Endodermal cell (in vitro differentiated cells): Measurements from ENCODE around the gene IHH. TPM values are rescaled to one million over a fixed set of nuclear protein-coding genes. Genes with fewer than 3 reads are reported as not detected.

Experiments used
- DNase-seq: peaks from one replicate; pipeline ENCODE4 v3.0.0-alpha.2; 2017
- H3K27ac ChIP-seq: 2 replicates; pipeline ENCODE4 v1.5.1; 2013; ENCODE audit warnings: mild to moderate bottlenecking, low read depth, low read length, moderate library complexity
- H3K27me3 ChIP-seq: 2 replicates; pipeline ENCODE4 v1.6.1; 2013; ENCODE audit warnings: mild to moderate bottlenecking, low read length, moderate library complexity; ENCODE audit not compliant: insufficient read depth, control insufficient read depth, poor library complexity, severe bottlenecking
- H3K36me3 ChIP-seq: 2 replicates; pipeline ENCODE4 v1.7.0; 2013; ENCODE audit warnings: mild to moderate bottlenecking, low read length, moderate library complexity; ENCODE audit not compliant: control insufficient read depth, insufficient read depth
- H3K4me1 ChIP-seq: one replicate; pipeline ENCODE4 v1.7.0; 2013; ENCODE audit warnings: low read length; ENCODE audit not compliant: control insufficient read depth, insufficient read depth
- H3K4me3 ChIP-seq: 2 replicates; pipeline ENCODE4 v1.5.1; 2013; ENCODE audit warnings: mild to moderate bottlenecking, low read length, moderate library complexity
- H3K9ac ChIP-seq: 2 replicates; pipeline ENCODE4 v1.6.1; 2013; ENCODE audit warnings: mild to moderate bottlenecking, low read length, moderate library complexity; ENCODE audit not compliant: poor library complexity, severe bottlenecking; ENCODE audit errors: extremely low read depth
- H3K9me3 ChIP-seq: 2 replicates; pipeline ENCODE4 v1.6.1; 2013; ENCODE audit warnings: mild to moderate bottlenecking, low read length, moderate library complexity; ENCODE audit not compliant: control insufficient read depth
- H3K27ac Mint-ChIP-seq: 2 replicates; pipeline ENCODE4 v1.8.0; 2020; ENCODE audit warnings: mixed read lengths
- H3K27me3 Mint-ChIP-seq: 2 replicates; pipeline ENCODE4 v1.8.0; 2021; ENCODE audit warnings: mild to moderate bottlenecking, mixed read lengths; ENCODE audit not compliant: insufficient read depth
- H3K36me3 Mint-ChIP-seq: 2 replicates; pipeline ENCODE4 v1.8.0; 2020; ENCODE audit warnings: low read depth, mixed read lengths
- H3K4me1 Mint-ChIP-seq: 2 replicates; pipeline ENCODE4 v1.8.0; 2020; ENCODE audit warnings: mixed read lengths
- H3K4me3 Mint-ChIP-seq: 2 replicates; pipeline ENCODE4 v1.8.0; 2020; ENCODE audit warnings: mild to moderate bottlenecking, moderate library complexity, mixed read lengths
- H3K9me3 Mint-ChIP-seq: 2 replicates; pipeline ENCODE4 v1.8.0; 2020; ENCODE audit warnings: mild to moderate bottlenecking, mixed read lengths
- CTCF ChIP-seq: fragments of 200-600 bp; sonication (generic); conservative IDR thresholded peaks from 2 replicates; pipeline ENCODE4 v1.5.0; 2021; ENCODE audit warnings: antibody characterized with exemption, mild to moderate bottlenecking
- WGBS, 2 experiments: methylation state at CpG; one replicate each; pipeline versions ENCODE4 v1.1.5 to v1.1.7; 2013; ENCODE audit warnings: missing lambda C conversion rate in 2 of 2, mixed read lengths in 1 of 2; ENCODE audit not compliant: insufficient coverage in 1 of 2, insufficient read length in 1 of 2; 5-methylcytosine and 5-hydroxymethylcytosine counted together
- total RNA-seq, 2 donors: library from RNA; stranded (reverse); fragmentation: NEBNext Ultra II Directional in 1 of 2; extraction: Animal tissue kit (Norgen Biotek cat#: 25700) in 1 of 2; gene quantifications; 2 replicates in 1 of 2; 3 replicates in 1 of 2; pipeline ENCODE4 v1.2.1, GENCODE V29; 2021

Gene IHH
- total RNA-seq, 2 donors from 2014 or later, result 2.1 to 10.3 TPM

GRCh38 chr2:219081701-219082331 lies 21.1 kb upstream of the IHH start:
- Histone ChIP-seq H3K27ac (no peak overlapping the region), H3K27me3 (no peaks in the 10 kb centered on the region), H3K9ac (no peak overlapping the region), H3K36me3 (peaks cover 9% of the 10 kb centered on the region), H3K4me3 (no peak overlapping the region), H3K4me1 (peaks cover 3% of the 10 kb centered on the region), H3K9me3 (no peaks in the 10 kb centered on the region)
- Mint-ChIP-seq H3K27me3 (no peaks in the 10 kb centered on the region), H3K27ac (no peak overlapping the region), H3K4me3 (no peak overlapping the region), H3K9me3 (no peaks in the 10 kb centered on the region), H3K4me1 (peaks cover 41% of the 10 kb centered on the region), H3K36me3 (peaks cover 6% of the 10 kb centered on the region)
- no peak for DNase-seq
- no peak for TF ChIP-seq CTCF

DNA sequence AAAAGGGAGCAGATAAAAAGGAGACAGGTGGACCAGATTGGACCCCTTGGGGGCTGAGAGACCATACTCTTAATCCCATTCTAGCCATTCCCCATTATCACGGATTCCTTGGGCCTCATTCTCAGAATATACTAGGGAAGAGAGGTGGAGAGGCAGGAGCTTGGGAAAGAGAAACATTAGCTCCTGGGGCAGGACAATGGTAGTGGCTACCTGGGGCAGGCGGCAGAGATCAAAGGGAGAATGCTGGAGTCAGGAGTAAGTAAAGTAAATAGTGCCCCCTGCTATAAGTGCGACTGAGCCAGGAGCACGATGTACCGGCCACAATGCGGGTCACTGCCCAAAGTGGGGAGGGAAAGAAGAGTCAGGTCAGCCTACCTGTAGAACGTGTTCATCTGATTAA lies 20.4 kb upstream of the IHH start:
- no peak overlapping the region for H3K9ac ChIP-seq
- H3K27me3 ChIP-seq, result no peaks in the 10 kb centered on the region
- no peaks in the 10 kb centered on the region for H3K9me3 ChIP-seq
- Mint-ChIP-seq H3K9me3 (no peaks in the 10 kb centered on the region), H3K27me3 (no peaks in the 10 kb centered on the region), H3K4me1 (peaks cover 34% of the 10 kb centered on the region), H3K36me3 (peaks cover 11% of the 10 kb centered on the region), H3K27ac (no peak overlapping the region), H3K4me3 (no peak overlapping the region)
- H3K36me3 ChIP-seq, result peaks cover 16% of the 10 kb centered on the region
- no peak overlapping the region for H3K27ac ChIP-seq
- no peak for TF ChIP-seq CTCF
- no peak overlapping the region for H3K4me3 ChIP-seq
- peaks cover 3% of the 10 kb centered on the region for H3K4me1 ChIP-seq
- WGBS, 2 experiments, result 71 to 77% methylated on average over 5 to 7 of the region's 7 CpGs
- DNase-seq, result peak; percentile 80

- Mint-ChIP-seq H3K27ac (no peak overlapping the region), H3K9me3 (no peaks in the 10 kb centered on the region)
These were observed 18.7 kb upstream of the IHH start for GRCh38 chr2:219079417-219079816.

More at GRCh38 chr2:219079417-219079816, 18.7 kb upstream of the IHH start:
- H3K36me3 Mint-ChIP-seq, result peaks cover 20% of the 10 kb centered on the region
- no peak for DNase-seq
- no peaks in the 10 kb centered on the region for H3K27me3 Mint-ChIP-seq
- Histone ChIP-seq H3K27me3 (no peaks in the 10 kb centered on the region), H3K27ac (no peak overlapping the region), H3K9me3 (no peaks in the 10 kb centered on the region), H3K9ac (no peak overlapping the region), H3K36me3 (peaks cover 31% of the 10 kb centered on the region), H3K4me3 (no peak overlapping the region), H3K4me1 (peaks cover 3% of the 10 kb centered on the region)
- 94 to 100% methylated on average over 1 to 2 of the region's 2 CpGs for WGBS, 2 experiments
- no peak for TF ChIP-seq CTCF
- peaks cover 34% of the 10 kb centered on the region for H3K4me1 Mint-ChIP-seq
- no peak overlapping the region for H3K4me3 Mint-ChIP-seq
